ENCODE data around the gene MACROD2. TPM values are rescaled to one million over a fixed set of nuclear protein-coding genes. Genes with fewer than 3 reads are reported as not detected.

The MACROD2 gene
- total and polyA plus RNA-seq, 2 experiments from 2014 or later, result 2.8 to 4.3 TPM

DNA sequence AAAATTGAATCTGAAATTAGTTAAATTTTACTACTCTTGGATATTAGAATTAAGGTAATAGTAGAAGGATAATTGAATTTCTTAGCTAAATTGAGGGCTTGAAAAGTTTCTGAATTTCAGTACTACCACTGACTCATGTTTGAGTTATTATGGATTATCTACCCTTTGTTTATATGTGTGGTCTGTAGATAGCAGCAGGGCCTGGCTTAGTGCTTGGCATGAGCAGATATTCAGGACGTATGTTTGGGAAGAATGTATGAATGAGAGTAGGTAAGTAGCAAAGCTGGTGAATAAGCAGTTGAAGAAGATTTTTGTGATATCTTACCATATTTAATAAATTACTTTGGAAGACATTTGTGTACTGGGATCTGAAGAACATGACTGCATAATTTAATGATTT is 152.7 kb downstream of the MACROD2 start:
- Mint-ChIP-seq H3K36me3 (ENCODE audit: low read depth) (no peaks in the 10 kb centered on the region), H3K27ac (no peak overlapping the region), H3K9me3 (no peaks in the 10 kb centered on the region; the same call in 2 of the 3 replicates), H3K27me3 (ENCODE audit: insufficient read depth, low read depth, poor library complexity) (peaks cover 5% of the 10 kb centered on the region), H3K4me3 (no peak overlapping the region), H3K4me1 (no peaks in the 10 kb centered on the region)
- ATAC-seq, result no peak
- no peak for DNase-seq (ENCODE audit: low spot score)
- no peak overlapping the region for H3K27ac ChIP-seq (ENCODE audit: low read depth)
- no peaks in the 10 kb centered on the region for H3K36me3 ChIP-seq (ENCODE audit: insufficient read depth)
- no peaks in the 10 kb centered on the region for H4K20me1 ChIP-seq (replicated peaks; ENCODE audit: insufficient read depth)
- TF ChIP-seq EZH2 (IDR thresholded peaks at IDR 0.05; ENCODE audit: low read depth, unreplicated experiment) (no peak), ZNF114 (CRISPR knock-in tag; IDR thresholded peaks at IDR 0.05) (no peak), STAT1 (IDR thresholded peaks at IDR 0.05; ENCODE audit: unreplicated experiment) (no peak), ZNF331 (CRISPR knock-in tag; IDR thresholded peaks at IDR 0.05; ENCODE audit: low read depth) (no peak), CREB1 (CRISPR knock-in tag; IDR thresholded peaks at IDR 0.05; ENCODE audit: low read depth) (no peak), POLR2AphosphoS5 (IDR thresholded peaks at IDR 0.05; ENCODE audit: low read depth) (no peak), JUNB (IDR thresholded peaks at IDR 0.05; ENCODE audit: unreplicated experiment) (no peak), NANOG (IDR thresholded peaks at IDR 0.05; ENCODE audit: borderline replicate concordance) (no peak), EZH2phosphoT487 (IDR thresholded peaks at IDR 0.05; ENCODE audit: unreplicated experiment) (no peak)
- TF ChIP-seq, protein P1, sequence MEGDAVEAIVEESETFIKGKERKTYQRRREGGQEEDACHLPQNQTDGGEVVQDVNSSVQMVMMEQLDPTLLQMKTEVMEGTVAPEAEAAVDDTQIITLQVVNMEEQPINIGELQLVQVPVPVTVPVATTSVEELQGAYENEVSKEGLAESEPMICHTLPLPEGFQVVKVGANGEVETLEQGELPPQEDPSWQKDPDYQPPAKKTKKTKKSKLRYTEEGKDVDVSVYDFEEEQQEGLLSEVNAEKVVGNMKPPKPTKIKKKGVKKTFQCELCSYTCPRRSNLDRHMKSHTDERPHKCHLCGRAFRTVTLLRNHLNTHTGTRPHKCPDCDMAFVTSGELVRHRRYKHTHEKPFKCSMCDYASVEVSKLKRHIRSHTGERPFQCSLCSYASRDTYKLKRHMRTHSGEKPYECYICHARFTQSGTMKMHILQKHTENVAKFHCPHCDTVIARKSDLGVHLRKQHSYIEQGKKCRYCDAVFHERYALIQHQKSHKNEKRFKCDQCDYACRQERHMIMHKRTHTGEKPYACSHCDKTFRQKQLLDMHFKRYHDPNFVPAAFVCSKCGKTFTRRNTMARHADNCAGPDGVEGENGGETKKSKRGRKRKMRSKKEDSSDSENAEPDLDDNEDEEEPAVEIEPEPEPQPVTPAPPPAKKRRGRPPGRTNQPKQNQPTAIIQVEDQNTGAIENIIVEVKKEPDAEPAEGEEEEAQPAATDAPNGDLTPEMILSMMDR (conservative IDR thresholded peaks at IDR 0.05; ENCODE audit: low read depth in 2 of 2), result no peak
- TF ChIP-seq, protein P2, sequence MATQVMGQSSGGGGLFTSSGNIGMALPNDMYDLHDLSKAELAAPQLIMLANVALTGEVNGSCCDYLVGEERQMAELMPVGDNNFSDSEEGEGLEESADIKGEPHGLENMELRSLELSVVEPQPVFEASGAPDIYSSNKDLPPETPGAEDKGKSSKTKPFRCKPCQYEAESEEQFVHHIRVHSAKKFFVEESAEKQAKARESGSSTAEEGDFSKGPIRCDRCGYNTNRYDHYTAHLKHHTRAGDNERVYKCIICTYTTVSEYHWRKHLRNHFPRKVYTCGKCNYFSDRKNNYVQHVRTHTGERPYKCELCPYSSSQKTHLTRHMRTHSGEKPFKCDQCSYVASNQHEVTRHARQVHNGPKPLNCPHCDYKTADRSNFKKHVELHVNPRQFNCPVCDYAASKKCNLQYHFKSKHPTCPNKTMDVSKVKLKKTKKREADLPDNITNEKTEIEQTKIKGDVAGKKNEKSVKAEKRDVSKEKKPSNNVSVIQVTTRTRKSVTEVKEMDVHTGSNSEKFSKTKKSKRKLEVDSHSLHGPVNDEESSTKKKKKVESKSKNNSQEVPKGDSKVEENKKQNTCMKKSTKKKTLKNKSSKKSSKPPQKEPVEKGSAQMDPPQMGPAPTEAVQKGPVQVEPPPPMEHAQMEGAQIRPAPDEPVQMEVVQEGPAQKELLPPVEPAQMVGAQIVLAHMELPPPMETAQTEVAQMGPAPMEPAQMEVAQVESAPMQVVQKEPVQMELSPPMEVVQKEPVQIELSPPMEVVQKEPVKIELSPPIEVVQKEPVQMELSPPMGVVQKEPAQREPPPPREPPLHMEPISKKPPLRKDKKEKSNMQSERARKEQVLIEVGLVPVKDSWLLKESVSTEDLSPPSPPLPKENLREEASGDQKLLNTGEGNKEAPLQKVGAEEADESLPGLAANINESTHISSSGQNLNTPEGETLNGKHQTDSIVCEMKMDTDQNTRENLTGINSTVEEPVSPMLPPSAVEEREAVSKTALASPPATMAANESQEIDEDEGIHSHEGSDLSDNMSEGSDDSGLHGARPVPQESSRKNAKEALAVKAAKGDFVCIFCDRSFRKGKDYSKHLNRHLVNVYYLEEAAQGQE (IDR thresholded peaks at IDR 0.05; ENCODE audit: unreplicated experiment), result no peak
- TF ChIP-seq, protein P3, sequence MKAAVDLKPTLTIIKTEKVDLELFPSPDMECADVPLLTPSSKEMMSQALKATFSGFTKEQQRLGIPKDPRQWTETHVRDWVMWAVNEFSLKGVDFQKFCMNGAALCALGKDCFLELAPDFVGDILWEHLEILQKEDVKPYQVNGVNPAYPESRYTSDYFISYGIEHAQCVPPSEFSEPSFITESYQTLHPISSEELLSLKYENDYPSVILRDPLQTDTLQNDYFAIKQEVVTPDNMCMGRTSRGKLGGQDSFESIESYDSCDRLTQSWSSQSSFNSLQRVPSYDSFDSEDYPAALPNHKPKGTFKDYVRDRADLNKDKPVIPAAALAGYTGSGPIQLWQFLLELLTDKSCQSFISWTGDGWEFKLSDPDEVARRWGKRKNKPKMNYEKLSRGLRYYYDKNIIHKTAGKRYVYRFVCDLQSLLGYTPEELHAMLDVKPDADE (IDR thresholded peaks at IDR 0.05), result no peak
- TF ChIP-seq, protein P4, sequence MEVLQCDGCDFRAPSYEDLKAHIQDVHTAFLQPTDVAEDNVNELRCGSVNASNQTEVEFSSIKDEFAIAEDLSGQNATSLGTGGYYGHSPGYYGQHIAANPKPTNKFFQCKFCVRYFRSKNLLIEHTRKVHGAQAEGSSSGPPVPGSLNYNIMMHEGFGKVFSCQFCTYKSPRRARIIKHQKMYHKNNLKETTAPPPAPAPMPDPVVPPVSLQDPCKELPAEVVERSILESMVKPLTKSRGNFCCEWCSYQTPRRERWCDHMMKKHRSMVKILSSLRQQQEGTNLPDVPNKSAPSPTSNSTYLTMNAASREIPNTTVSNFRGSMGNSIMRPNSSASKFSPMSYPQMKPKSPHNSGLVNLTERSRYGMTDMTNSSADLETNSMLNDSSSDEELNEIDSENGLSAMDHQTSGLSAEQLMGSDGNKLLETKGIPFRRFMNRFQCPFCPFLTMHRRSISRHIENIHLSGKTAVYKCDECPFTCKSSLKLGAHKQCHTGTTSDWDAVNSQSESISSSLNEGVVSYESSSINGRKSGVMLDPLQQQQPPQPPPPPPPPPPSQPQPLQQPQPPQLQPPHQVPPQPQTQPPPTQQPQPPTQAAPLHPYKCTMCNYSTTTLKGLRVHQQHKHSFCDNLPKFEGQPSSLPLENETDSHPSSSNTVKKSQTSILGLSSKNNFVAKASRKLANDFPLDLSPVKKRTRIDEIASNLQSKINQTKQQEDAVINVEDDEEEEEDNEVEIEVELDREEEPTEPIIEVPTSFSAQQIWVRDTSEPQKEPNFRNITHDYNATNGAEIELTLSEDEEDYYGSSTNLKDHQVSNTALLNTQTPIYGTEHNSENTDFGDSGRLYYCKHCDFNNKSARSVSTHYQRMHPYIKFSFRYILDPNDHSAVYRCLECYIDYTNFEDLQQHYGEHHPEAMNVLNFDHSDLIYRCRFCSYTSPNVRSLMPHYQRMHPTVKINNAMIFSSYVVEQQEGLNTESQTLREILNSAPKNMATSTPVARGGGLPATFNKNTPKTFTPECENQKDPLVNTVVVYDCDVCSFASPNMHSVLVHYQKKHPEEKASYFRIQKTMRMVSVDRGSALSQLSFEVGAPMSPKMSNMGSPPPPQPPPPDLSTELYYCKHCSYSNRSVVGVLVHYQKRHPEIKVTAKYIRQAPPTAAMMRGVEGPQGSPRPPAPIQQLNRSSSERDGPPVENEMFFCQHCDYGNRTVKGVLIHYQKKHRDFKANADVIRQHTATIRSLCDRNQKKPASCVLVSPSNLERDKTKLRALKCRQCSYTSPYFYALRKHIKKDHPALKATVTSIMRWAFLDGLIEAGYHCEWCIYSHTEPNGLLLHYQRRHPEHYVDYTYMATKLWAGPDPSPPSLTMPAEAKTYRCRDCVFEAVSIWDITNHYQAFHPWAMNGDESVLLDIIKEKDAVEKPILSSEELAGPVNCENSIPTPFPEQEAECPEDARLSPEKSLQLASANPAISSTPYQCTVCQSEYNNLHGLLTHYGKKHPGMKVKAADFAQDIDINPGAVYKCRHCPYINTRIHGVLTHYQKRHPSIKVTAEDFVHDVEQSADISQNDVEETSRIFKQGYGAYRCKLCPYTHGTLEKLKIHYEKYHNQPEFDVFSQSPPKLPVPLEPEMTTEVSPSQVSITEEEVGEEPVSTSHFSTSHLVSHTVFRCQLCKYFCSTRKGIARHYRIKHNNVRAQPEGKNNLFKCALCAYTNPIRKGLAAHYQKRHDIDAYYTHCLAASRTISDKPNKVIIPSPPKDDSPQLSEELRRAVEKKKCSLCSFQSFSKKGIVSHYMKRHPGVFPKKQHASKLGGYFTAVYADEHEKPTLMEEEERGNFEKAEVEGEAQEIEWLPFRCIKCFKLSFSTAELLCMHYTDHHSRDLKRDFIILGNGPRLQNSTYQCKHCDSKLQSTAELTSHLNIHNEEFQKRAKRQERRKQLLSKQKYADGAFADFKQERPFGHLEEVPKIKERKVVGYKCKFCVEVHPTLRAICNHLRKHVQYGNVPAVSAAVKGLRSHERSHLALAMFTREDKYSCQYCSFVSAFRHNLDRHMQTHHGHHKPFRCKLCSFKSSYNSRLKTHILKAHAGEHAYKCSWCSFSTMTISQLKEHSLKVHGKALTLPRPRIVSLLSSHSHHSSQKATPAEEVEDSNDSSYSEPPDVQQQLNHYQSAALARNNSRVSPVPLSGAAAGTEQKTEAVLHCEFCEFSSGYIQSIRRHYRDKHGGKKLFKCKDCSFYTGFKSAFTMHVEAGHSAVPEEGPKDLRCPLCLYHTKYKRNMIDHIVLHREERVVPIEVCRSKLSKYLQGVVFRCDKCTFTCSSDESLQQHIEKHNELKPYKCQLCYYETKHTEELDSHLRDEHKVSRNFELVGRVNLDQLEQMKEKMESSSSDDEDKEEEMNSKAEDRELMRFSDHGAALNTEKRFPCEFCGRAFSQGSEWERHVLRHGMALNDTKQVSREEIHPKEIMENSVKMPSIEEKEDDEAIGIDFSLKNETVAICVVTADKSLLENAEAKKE (CRISPR knock-in tag; IDR thresholded peaks at IDR 0.05), result no peak
- no peak overlapping the region for H2AFZ ChIP-seq
- no peak overlapping the region for H3K4me3 ChIP-seq
- H3K9me2 ChIP-seq (ENCODE audit: insufficient read depth), result no peaks in the 10 kb centered on the region
- no peaks in the 10 kb centered on the region for H3K27me3 ChIP-seq (ENCODE audit: insufficient read depth)
- no peaks in the 10 kb centered on the region for H3K79me2 ChIP-seq (replicated peaks; ENCODE audit: insufficient read depth)
- no peaks in the 10 kb centered on the region for H3F3A ChIP-seq (replicated peaks; ENCODE audit: low read depth)
- no peaks in the 10 kb centered on the region for H3K4me1 ChIP-seq (ENCODE audit: insufficient read depth)
- H3K4me2 ChIP-seq, result no peak overlapping the region

Data from GM23338 (cell line).